Vagina (tissue), 2 donors: Measurements from ENCODE around the gene CASP10.

Experiments used
- CTCF ChIP-seq, 3 experiments: fragments of 450-650 bp in 2 of 3; fragments of 200-600 bp in 1 of 3; sonication (generic) in 1 of 3; IDR thresholded peaks; one replicate each; pipeline ENCODE4 v1.5.1; 2017 to 2019; ENCODE audit warnings: antibody characterized with exemption in 3 of 3, mild to moderate bottlenecking in 2 of 3, moderate library complexity in 2 of 3
- POLR2A ChIP-seq, 2 donors: fragments of 450-650 bp; IDR thresholded peaks; one replicate each; pipeline ENCODE4 v1.6.1; 2017; ENCODE audit warnings: antibody characterized with exemption in 2 of 2, mild to moderate bottlenecking in 2 of 2, moderate library complexity in 2 of 2
- POLR2AphosphoS5 ChIP-seq, 2 donors: sonication (generic); formaldehyde crosslinking; IDR thresholded peaks; one replicate each; pipeline ENCODE4 v1.9.0; 2017; ENCODE audit warnings: antibody characterized with exemption in 2 of 2, mild to moderate bottlenecking in 2 of 2, low read depth in 1 of 2; ENCODE audit not compliant: insufficient read depth in 1 of 2

DNA sequence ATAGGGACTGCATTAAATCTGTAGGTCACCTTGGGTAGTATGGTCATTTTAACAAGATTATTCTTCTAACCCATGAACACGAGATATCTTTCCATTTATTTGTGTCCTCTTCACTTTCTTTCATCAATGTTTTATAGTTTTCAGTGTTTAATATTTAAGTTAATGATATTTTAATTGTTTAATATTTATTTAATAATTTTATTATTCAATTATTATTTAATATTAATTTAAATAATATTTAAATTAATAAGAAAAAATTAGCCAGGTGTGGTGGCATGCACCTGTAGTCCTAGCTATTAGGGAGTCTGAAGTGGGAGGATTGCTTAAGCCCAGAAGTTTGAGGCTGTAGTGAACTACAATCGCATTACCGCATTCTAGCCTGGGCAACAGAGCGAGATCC is 33.0 kb downstream of the CASP10 start:
- TF ChIP-seq POLR2AphosphoS5 (IDR thresholded peaks at IDR 0.05; ENCODE audit: insufficient read depth in 1 of 2, low read depth in 1 of 2), result no peak
- no peak for TF ChIP-seq CTCF (IDR thresholded peaks at IDR 0.05)
- no peak for TF ChIP-seq POLR2A (IDR thresholded peaks at IDR 0.05)
